ENCODE data around the gene FOLR1.
A peak's percentile ranks its signal among the peaks of the same experiment; 100 is the strongest.

FOLR1 gene

DNA sequence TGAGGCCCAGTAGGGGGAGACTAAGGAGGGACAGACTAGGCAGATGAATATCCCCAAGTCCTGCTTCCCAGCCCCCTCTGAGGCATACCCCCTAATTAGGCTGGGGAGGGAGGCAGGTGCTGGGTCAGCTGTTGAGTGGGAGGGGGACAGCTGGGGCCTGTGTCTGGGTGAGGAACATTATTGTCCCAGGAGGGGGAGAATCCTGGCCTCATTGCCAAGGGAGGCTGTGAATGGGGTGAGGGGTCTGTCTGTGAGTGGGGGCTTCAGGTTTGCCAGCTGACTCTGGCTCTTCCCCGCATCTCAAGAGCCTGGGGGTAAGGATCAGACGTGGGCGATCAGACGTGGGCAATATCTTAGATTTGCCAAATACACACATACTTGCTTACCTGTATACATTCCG lies 34.8 kb downstream of the FOLR1 start:
- Histone ChIP-seq H3K4me1 (peaks cover 0 to 50% (median 30%) of the 10 kb centered on the region in 4 donors), H3K4me3 (no peak overlapping the region), H3K36me3 (peaks cover 37 to 54% (median 43%) of the 10 kb centered on the region in 3 donors), H3K9me3 (no peaks in the 10 kb centered on the region), H3K27me3 (no peaks in the 10 kb centered on the region), H3K27ac (no peak overlapping the region)
- TF ChIP-seq, protein P1, sequence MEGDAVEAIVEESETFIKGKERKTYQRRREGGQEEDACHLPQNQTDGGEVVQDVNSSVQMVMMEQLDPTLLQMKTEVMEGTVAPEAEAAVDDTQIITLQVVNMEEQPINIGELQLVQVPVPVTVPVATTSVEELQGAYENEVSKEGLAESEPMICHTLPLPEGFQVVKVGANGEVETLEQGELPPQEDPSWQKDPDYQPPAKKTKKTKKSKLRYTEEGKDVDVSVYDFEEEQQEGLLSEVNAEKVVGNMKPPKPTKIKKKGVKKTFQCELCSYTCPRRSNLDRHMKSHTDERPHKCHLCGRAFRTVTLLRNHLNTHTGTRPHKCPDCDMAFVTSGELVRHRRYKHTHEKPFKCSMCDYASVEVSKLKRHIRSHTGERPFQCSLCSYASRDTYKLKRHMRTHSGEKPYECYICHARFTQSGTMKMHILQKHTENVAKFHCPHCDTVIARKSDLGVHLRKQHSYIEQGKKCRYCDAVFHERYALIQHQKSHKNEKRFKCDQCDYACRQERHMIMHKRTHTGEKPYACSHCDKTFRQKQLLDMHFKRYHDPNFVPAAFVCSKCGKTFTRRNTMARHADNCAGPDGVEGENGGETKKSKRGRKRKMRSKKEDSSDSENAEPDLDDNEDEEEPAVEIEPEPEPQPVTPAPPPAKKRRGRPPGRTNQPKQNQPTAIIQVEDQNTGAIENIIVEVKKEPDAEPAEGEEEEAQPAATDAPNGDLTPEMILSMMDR (IDR thresholded peaks at IDR 0.05), result no peak
- intact Hi-C loops (cut with DNase I; ENCODE audit: low total_unique reads), result no loop called here
- DNase-seq, result no peak

DNA sequence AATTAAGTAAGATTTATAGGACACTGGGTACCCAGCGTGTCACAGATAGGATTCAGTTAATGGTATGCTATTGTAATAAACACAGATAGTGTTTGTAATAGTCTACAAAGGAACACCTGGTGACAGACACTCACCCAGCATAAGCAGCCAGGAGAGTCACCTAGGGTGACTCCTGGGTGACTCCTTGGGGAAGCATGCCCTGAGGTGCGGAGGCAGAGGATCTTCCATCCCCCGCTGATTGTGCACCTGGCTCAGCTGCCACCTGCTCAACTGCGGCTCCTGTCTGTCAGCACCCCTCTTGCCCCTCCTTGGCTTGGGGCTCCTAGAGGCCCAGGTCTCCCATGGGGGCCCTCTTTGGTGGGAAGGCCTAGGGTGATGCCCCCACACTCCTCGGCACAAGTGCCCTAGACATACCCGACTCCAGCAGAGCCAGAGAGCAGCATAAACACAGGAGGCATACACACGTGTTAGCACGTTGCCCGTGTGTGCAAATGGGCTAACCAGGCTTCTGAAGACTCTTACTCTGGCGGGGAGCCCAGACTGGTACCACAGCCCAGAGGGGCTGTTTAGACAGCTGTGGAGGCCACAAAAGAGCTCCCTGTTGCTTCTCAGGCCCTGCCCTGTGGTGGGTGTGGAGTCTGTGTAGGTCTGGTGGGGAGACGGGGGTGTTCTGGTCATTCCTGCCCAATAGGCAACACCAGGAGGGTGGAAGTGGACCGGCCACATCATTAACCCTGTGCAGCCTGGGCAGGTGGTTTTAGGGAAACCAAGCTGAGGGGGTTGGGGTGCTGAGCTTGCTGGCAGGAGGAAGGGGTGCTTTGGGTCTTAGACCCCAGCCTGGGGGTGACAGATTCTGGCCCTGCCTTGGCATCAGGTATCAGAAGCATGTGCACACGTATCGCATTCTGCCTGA lies 35.6 kb downstream of the FOLR1 start:
- H3K36me3 ChIP-seq, result peaks cover 45 to 63% (median 51%) of the 10 kb centered on the region in 3 donors
- no peaks in the 10 kb centered on the region for H3K27me3 ChIP-seq
- no peaks in the 10 kb centered on the region for H3K9me3 ChIP-seq
- no peak overlapping the region for H3K4me3 ChIP-seq
- intact Hi-C loops (cut with DNase I; ENCODE audit: low total_unique reads), result no loop called here
- DNase-seq, result no peak
- TF ChIP-seq, protein P1 (IDR thresholded peaks at IDR 0.05), result no peak
- H3K27ac ChIP-seq, result no peak overlapping the region
- H3K4me1 ChIP-seq, result peaks cover 0 to 41% (median 26%) of the 10 kb centered on the region in 4 donors

DNA sequence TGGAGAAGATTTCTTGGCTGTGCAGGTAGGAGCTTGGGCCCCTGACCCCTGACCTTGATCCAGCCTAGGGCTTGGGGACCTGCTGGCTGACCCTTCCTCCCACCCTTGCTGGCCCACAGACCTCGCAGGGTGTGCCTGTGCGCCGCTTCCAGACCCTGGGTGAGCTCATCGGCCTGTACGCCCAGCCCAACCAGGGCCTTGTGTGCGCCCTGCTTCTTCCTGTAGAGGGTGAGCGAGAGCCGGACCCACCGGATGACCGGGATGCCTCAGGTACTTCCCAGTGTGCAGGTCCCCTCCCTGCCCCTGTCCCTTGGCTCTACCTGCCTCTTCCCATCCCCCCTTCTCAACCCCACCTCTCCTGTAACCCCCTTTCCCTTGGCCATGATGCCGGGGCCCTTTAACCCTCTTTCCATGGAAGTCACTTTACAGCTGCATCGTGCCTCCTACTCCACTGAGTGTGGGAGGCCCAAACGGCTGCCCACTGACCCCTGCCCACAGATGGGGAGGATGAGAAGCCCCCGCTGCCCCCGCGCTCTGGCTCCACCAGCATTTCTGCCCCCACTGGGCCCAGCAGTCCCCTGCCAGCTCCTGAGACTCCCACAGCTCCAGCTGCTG lies 36.4 kb downstream of the FOLR1 start:
- intact Hi-C loops (cut with DNase I; ENCODE audit: low total_unique reads), result no loop called here
- Histone ChIP-seq H3K9me3 (no peaks in the 10 kb centered on the region), H3K36me3 (peaks cover 53 to 71% (median 59%) of the 10 kb centered on the region in 3 donors), H3K27me3 (no peaks in the 10 kb centered on the region), H3K4me3 (no peak overlapping the region), H3K4me1 (peaks cover 0 to 37% (median 23%) of the 10 kb centered on the region in 4 donors), H3K27ac (no peak overlapping the region)
- TF ChIP-seq, protein P1 (IDR thresholded peaks at IDR 0.05), result no peak
- peak in 1 of 2 donors; percentile 67 for DNase-seq

DNA sequence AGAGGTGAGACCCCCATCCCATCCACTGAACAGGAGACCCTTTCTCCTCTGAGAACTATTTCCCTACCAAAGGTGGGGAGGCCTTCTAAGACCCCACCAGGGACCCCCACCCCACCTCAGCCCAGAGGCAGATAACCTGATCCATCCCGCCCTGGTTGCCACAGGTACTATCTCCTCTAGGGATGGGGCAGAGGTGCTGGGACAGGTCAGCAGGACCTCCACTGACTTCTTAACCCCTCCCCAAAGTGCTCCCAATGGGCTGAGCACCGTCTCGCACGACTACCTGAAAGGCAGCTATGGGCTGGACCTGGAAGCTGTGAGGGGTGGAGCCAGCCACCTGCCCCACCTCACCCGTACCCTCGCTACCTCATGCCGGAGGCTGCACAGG lies 36.9 kb downstream of the FOLR1 start:
- Histone ChIP-seq H3K4me3 (no peak overlapping the region), H3K27me3 (no peaks in the 10 kb centered on the region), H3K27ac (no peak overlapping the region), H3K9me3 (no peaks in the 10 kb centered on the region), H3K36me3 (peaks cover 58 to 76% (median 64%) of the 10 kb centered on the region in 3 donors), H3K4me1 (peaks cover 0 to 37% (median 23%) of the 10 kb centered on the region in 4 donors)
- intact Hi-C loops (cut with DNase I; ENCODE audit: low total_unique reads), result no loop called here
- no peak for DNase-seq
- TF ChIP-seq, protein P1 (IDR thresholded peaks at IDR 0.05), result no peak

DNA sequence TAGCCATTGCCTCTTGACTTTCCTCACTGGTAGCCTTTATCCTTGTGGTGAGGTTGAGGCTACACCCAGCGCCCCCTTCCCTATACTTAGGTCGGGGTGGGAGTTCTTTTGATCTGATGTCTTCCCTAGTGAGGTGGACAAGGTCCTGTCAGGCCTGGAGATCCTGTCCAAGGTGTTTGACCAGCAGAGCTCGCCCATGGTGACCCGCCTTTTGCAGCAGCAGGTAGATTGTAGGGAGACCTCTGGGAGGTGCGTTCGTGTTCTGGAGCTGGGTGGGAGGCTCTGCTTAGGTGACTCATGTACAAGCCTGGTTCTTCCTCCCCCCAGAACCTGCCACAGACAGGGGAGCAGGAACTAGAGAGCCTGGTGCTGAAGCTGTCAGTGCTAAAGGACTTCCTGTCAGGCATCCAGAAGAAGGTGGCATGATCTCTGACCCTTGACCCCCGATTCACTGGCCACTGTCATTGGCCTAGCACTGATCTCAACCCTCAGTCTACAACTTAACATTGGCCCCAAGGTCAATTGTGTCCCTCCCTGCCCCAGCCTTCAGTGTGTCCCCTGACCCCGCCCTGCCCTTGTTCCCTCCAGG lies 37.5 kb downstream of the FOLR1 start:
- no peak overlapping the region for H3K4me3 ChIP-seq
- TF ChIP-seq, protein P1 (IDR thresholded peaks at IDR 0.05), result no peak
- H3K27me3 ChIP-seq, result no peaks in the 10 kb centered on the region
- peaks cover 0 to 37% (median 23%) of the 10 kb centered on the region in 4 donors for H3K4me1 ChIP-seq
- peaks cover 64 to 81% (median 70%) of the 10 kb centered on the region in 3 donors for H3K36me3 ChIP-seq
- H3K27ac ChIP-seq, result no peak overlapping the region
- intact Hi-C loops (cut with DNase I; ENCODE audit: low total_unique reads), result no loop called here
- no peaks in the 10 kb centered on the region for H3K9me3 ChIP-seq
- no peak for DNase-seq
